Kidney epithelial cell (primary cell): ENCODE measurements around the gene PSMA3. TPM values are rescaled to one million over a fixed set of nuclear protein-coding genes. Genes with fewer than 3 reads are reported as not detected.

Experiments
- DNase-seq: peaks from one replicate; pipeline ENCODE4 v3.0.0-alpha.2; 2010; ENCODE audit warnings: low read depth
- H3K27me3 ChIP-seq: 2 replicates; pipeline ENCODE4 v1.6.0; 2011; ENCODE audit warnings: low read length; ENCODE audit not compliant: control insufficient read depth, insufficient read depth
- H3K36me3 ChIP-seq: 2 replicates; pipeline ENCODE4 v1.5.1; 2011; ENCODE audit warnings: low read length; ENCODE audit not compliant: control insufficient read depth, insufficient read depth
- H3K4me3 ChIP-seq: 2 replicates; pipeline ENCODE4 v1.5.1; 2011; ENCODE audit warnings: low read depth, mild to moderate bottlenecking, control low read depth, low read length
- total RNA-seq: library from RNA; depleted of rRNA; stranded (reverse); fragments of >200 nt; gene quantifications from 2 replicates; pipeline ENCODE4 v1.2.3, GENCODE V29; 2015
- TF ChIP-seq, protein P1 (sequence below): IDR thresholded peaks from 2 replicates; pipeline ENCODE4 v1.5.1; 2011; ENCODE audit warnings: mild to moderate bottlenecking, moderate library complexity, low read length, control low read depth, inconsistent platforms; ENCODE audit not compliant: insufficient read depth, poor library complexity, severe bottlenecking

Gene PSMA3
- total RNA-seq, 1 donor from 2014 or later = 160 TPM

DNA sequence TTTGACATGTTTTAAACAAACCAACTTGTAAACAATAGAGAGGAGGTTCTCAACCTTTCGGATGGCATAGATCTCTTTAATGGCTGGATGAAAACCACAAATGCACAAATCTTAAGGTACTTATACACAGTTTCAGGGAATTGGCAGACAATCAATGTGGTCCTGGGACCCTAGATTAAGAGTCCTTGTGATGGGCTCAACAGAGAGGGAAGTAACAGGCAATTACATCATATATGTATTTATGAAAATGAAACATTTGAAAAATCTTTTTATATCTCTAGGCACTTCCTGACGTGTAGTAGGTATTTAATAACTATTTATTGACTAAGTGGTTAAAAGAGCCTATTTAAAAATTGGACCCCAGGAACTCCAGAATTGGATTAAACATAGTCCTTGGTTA, 43.8 kb upstream of the PSMA3 start:
- Histone ChIP-seq H3K4me3 (peak overlapping the region; percentile 58), H3K27me3 (no peaks in the 10 kb centered on the region), H3K36me3 (no peaks in the 10 kb centered on the region)
- TF ChIP-seq, protein P1, sequence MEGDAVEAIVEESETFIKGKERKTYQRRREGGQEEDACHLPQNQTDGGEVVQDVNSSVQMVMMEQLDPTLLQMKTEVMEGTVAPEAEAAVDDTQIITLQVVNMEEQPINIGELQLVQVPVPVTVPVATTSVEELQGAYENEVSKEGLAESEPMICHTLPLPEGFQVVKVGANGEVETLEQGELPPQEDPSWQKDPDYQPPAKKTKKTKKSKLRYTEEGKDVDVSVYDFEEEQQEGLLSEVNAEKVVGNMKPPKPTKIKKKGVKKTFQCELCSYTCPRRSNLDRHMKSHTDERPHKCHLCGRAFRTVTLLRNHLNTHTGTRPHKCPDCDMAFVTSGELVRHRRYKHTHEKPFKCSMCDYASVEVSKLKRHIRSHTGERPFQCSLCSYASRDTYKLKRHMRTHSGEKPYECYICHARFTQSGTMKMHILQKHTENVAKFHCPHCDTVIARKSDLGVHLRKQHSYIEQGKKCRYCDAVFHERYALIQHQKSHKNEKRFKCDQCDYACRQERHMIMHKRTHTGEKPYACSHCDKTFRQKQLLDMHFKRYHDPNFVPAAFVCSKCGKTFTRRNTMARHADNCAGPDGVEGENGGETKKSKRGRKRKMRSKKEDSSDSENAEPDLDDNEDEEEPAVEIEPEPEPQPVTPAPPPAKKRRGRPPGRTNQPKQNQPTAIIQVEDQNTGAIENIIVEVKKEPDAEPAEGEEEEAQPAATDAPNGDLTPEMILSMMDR = no peak
- no peak for DNase-seq

DNA sequence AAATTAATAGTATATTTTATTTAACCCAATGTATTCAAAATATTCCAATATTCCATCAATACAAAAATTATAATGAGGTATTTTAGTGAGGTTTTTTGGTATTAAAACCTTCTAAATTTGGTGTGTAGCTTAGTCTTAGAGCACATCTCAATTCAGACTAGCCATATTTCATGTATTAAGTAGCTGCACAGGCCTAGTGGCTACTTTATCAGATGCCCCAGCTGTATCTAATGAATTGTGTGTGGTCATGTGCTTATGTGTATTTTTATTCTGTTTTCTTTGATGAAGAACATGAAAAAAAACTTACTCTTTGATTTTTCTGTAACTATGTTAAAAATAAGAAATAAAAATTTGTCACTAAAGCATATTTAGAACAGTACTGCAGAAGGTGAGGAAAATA, 31.5 kb upstream of the PSMA3 start:
- H3K27me3 ChIP-seq = no peaks in the 10 kb centered on the region
- TF ChIP-seq, protein P1 = no peak
- no peaks in the 10 kb centered on the region for H3K36me3 ChIP-seq
- no peak overlapping the region for H3K4me3 ChIP-seq
- no peak for DNase-seq

DNA sequence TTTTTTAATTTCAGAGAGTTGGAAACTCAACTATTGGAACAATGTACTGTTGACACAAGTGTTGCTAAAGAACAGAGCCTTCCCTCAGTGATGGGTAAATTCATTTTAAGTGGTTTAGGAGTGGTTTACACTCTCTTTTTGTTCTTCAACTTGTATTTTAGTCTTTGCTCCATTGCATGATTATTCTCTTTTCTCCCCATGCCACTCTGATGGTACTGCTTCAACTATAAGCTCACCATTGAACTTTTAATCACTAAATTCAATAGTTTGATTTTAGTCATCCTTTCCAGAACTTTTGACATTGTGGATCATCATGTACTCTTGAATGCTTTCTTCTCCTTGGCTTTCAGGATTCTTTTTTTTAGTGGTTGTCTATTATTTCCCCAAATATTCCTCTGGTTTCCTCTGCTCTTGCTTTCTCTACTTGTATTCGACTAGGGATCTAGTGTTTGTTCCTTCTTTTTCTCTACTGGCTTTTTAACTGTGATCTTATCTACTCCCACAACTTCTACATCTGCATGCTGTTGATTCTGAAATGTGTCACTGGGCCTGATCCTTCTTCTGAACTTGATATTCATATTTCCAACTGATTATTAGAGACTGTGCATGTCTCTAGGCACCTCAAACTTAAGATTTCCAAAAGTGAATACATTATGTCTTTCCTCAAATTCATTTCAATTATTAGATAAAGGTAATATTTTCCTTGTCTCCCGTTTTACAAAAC, 29.3 kb upstream of the PSMA3 start:
- Histone ChIP-seq H3K4me3 (no peak overlapping the region), H3K36me3 (no peaks in the 10 kb centered on the region), H3K27me3 (no peaks in the 10 kb centered on the region)
- no peak for DNase-seq
- TF ChIP-seq, protein P1 = no peak

DNA sequence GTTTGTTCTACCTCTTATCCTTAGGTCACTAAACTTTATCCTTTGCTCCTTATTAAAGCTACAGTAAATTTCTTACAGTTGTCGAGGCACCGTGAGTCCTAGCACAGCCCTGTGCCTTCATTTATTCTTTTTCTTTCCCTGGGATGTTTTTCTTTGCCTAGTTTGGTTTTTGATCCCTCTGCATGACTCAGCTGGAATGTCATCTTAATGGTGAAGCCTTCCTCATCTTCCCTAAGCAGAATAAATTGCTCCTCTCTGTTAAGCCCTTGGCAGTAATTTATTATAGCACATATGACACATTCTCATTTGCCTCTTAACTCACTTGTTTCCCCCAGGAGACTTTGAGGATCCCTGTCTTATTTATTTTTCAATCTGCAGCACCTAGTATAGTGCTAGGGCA, 28.1 kb upstream of the PSMA3 start:
- TF ChIP-seq, protein P1 = no peak

DNA sequence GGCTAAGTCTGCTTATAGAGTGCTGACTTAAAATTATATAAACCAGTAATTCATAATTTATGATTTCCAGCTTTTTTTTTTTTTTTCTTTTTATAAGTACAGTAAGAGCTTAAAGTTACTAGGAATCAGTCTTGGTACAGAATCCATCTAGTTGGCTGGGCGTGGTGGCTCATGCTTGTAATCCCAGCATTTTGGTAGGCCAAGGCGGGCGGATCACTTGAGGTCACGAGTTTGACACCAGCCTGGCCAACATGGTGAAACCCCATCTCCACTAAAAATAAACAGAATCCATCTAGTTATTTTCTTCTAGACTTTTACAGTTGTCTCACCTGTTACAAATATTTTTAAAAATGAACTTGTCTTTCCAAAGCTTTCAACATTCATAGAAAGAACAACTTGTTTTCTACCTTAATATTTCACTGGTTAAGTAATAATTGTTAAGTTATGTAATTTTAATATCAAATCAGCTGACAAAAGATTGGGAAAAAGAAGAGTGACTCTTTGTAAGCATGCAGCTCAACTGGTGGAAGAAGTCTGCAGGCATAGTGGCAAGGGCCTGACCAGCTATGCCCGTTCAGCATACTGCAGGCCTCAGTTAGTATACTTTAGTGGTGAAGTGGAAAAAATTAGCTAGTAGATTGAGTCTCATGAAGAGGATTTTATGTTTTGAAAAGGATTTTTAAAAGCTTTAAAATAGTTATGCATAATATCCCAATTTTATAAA, 17.4 kb upstream of the PSMA3 start:
- TF ChIP-seq, protein P1 = no peak
- Histone ChIP-seq H3K27me3 (no peaks in the 10 kb centered on the region), H3K4me3 (no peak overlapping the region), H3K36me3 (no peaks in the 10 kb centered on the region)
- DNase-seq = no peak

More for the DNA sequence above, 28.1 kb upstream of the PSMA3 start:
- DNase-seq = no peak
- no peaks in the 10 kb centered on the region for H3K27me3 ChIP-seq
- peaks cover 1% of the 10 kb centered on the region for H3K36me3 ChIP-seq
- no peak overlapping the region for H3K4me3 ChIP-seq
